Endothelial cell of umbilical vein (primary cell): Measurements from ENCODE around the gene SETD2. TPM values are rescaled to one million over a fixed set of nuclear protein-coding genes. Genes with fewer than 3 reads are reported as not detected.
"Not testable (repeated sequence)": the region's sequence is repeated elsewhere in the genome, so short reads cannot be mapped to it uniquely, and the experiment has no call there.

Experiments
- BruUV-seq: library from RNA; stranded (reverse); fragments of 400-500 nt; replicated peaks from 2 replicates; lab custom pipeline; 2021; lab: Mats Ljungman, UMichigan
- CTCF ChIA-PET: fragments of 300-600, 350-600 bp; sonication (Branson Sonifier 250); formaldehyde crosslinking; loops from one replicate; lab custom pipeline; 2021; ENCODE audit warnings: antibody characterized with exemption, inconsistent platforms; lab: Charles Lee
- POLR2A ChIA-PET: fragments of 300-600, 350-600 bp; sonication (Branson Sonifier 250); formaldehyde crosslinking; loops from one replicate; lab custom pipeline; 2021; ENCODE audit warnings: antibody characterized with exemption, inconsistent platforms; lab: Charles Lee
- DNase-seq: peaks from one replicate; pipeline ENCODE4 v3.0.0-alpha.2; 2011; ENCODE audit warnings: low read depth, low spot score
- FAIRE-seq: peaks from 2 replicates; lab custom pipeline; 2011; peaks lifted over from hg19 to GRCh38; lab: Jason Lieb, UNC
- H2AFZ ChIP-seq: 2 replicates; pipeline ENCODE4 v1.6.0; 2012; ENCODE audit warnings: low read depth, low read length, control low read depth, inconsistent platforms
- H3K27ac ChIP-seq: 2 replicates; pipeline ENCODE4 v1.5.1; 2011; ENCODE audit warnings: low read depth, mild to moderate bottlenecking, control low read depth, low read length, moderate library complexity; ENCODE audit not compliant: insufficient read depth
- H3K27me3 ChIP-seq, 2 experiments: 2 replicates each; pipeline versions ENCODE4 v1.6.0 to v1.6.1; 2011; ENCODE audit warnings: low read length in 2 of 2, mixed read lengths in 1 of 2; ENCODE audit not compliant: control insufficient read depth in 2 of 2, insufficient read depth in 2 of 2
- H3K36me3 ChIP-seq, 2 experiments: 2 replicates in 1 of 2; 3 replicates in 1 of 2; pipeline ENCODE4 v1.5.1; 2011; ENCODE audit warnings: low read length in 2 of 2, mild to moderate bottlenecking in 1 of 2, moderate library complexity in 1 of 2; ENCODE audit not compliant: control insufficient read depth in 2 of 2, insufficient read depth in 2 of 2; ENCODE audit errors: extremely low read depth in 1 of 2
- H3K4me1 ChIP-seq: 3 replicates; pipeline ENCODE4 v1.5.1; 2011; ENCODE audit warnings: mild to moderate bottlenecking, low read length; ENCODE audit not compliant: control insufficient read depth, insufficient read depth; ENCODE audit errors: extremely low read depth
- H3K4me2 ChIP-seq: 2 replicates; pipeline ENCODE4 v1.6.1; 2011; ENCODE audit warnings: low read length, control low read depth, mixed read lengths; ENCODE audit not compliant: insufficient read depth
- H3K4me3 ChIP-seq, 3 experiments: fragments of 200-600 bp in 1 of 3; sonication (generic), shearing (Covaris generic) in 1 of 3; replicated peaks in 1 of 3; 2 replicates each; pipeline ENCODE4 v1.5.1; 2011 to 2016; ENCODE audit warnings: control low read depth in 3 of 3, low read length in 3 of 3, mild to moderate bottlenecking in 2 of 3, inconsistent platforms in 1 of 3, low read depth in 1 of 3, moderate library complexity in 1 of 3; ENCODE audit not compliant: insufficient read depth in 1 of 3
- H3K79me2 ChIP-seq: 2 replicates; pipeline ENCODE4 v1.6.0; 2012; ENCODE audit warnings: low read length, inconsistent platforms; ENCODE audit not compliant: control insufficient read depth, insufficient read depth
- H3K9ac ChIP-seq: replicated peaks from 2 replicates; pipeline ENCODE3; 2011; ENCODE audit warnings: low read length, control low read depth; ENCODE audit not compliant: insufficient read depth; ENCODE audit errors: extremely low read depth
- H3K9me1 ChIP-seq: replicated peaks from 3 replicates; pipeline ENCODE4 v1.6.0; 2011; ENCODE audit warnings: mild to moderate bottlenecking, low read length; ENCODE audit not compliant: control insufficient read depth, insufficient read depth; ENCODE audit errors: extremely low read depth
- H3K9me3 ChIP-seq: replicated peaks from 2 replicates; pipeline ENCODE4 v1.5.1; 2012; ENCODE audit warnings: low read length, inconsistent platforms; ENCODE audit not compliant: control insufficient read depth, insufficient read depth
- H4K20me1 ChIP-seq: replicated peaks from 2 replicates; pipeline ENCODE3; 2011; ENCODE audit warnings: mild to moderate bottlenecking, low read length; ENCODE audit not compliant: control insufficient read depth, insufficient read depth; ENCODE audit errors: extremely low read depth
- JUN ChIP-seq: IDR thresholded peaks from 2 replicates; pipeline ENCODE4 v1.6.1; 2011; ENCODE audit warnings: borderline replicate concordance, low read depth; ENCODE audit not compliant: insufficient read length, insufficient read depth
- POLR2A ChIP-seq: IDR thresholded peaks from 2 replicates; pipeline ENCODE4 v1.6.1; 2012; ENCODE audit warnings: low read depth, mild to moderate bottlenecking, control low read depth, low read length
- dilution Hi-C: fragments of 300-500 bp; cut with MboI; formaldehyde crosslinking; loops from one replicate; pipeline ENCODE4 v1.15.0; 2019; ENCODE audit warnings: low sequenced_read_pairs; ENCODE audit not compliant: extremely low pct_ligation_motif_present
- intact Hi-C: fragments of 100-400 bp; cut with micrococcal nuclease; formaldehyde crosslinking; loops from one replicate; pipeline ENCODE4 v1.10.0; 2022
- polyA plus RNA-seq, 4 experiments: library from polyadenylated mRNA; depleted of rRNA in 3 of 4; stranded (reverse) in 3 of 4; unstranded in 1 of 4; fragments of >200 nt; gene quantifications; 2 replicates each; pipeline versions ENCODE4 v1.2.1 to v1.2.3, GENCODE V29; 2011 to 2012; ENCODE audit warnings: missing spikeins in 1 of 4
- total RNA-seq: library from RNA; stranded (reverse); gene quantifications from 2 replicates; pipeline ENCODE4 v1.2.3, GENCODE V29; 2021

Gene SETD2
- total and polyA plus RNA-seq, 2 donors (not counting 3 experiments of a cell fraction or from before 2014, with no cell fraction given), result 13.7 to 41.4 TPM

- no peaks in the 10 kb centered on the region for H3K4me1 ChIP-seq
- POLR2A ChIA-PET, result no interaction called here
- TF ChIP-seq JUN, result no peak
- no peak for TF ChIP-seq POLR2A
- H2AFZ ChIP-seq, result no peak overlapping the region
- no peaks in the 10 kb centered on the region for H3K79me2 ChIP-seq
- no peaks in the 10 kb centered on the region for H3K9me1 ChIP-seq
- no peaks in the 10 kb centered on the region for H3K27me3 ChIP-seq
- H3K9me3 ChIP-seq, result no peaks in the 10 kb centered on the region
- no peak overlapping the region for H3K27ac ChIP-seq
- H3K9ac ChIP-seq, result no peak overlapping the region
- no peak for FAIRE-seq
- no peak for DNase-seq
- no peaks in the 10 kb centered on the region for H3K36me3 ChIP-seq
- no peak overlapping the region for H3K4me2 ChIP-seq
- dilution Hi-C loops (no loop called here), intact Hi-C loops (no loop called here)
- H3K4me3 ChIP-seq, result no peak overlapping the region
- H4K20me1 ChIP-seq, result no peaks in the 10 kb centered on the region
- BruUV-seq, result no TSS peak
- CTCF ChIA-PET, result no interaction called here
Observed at GRCh38 chr3:47186285-47186684, 22.4 kb upstream of the SETD2 start.

DNA sequence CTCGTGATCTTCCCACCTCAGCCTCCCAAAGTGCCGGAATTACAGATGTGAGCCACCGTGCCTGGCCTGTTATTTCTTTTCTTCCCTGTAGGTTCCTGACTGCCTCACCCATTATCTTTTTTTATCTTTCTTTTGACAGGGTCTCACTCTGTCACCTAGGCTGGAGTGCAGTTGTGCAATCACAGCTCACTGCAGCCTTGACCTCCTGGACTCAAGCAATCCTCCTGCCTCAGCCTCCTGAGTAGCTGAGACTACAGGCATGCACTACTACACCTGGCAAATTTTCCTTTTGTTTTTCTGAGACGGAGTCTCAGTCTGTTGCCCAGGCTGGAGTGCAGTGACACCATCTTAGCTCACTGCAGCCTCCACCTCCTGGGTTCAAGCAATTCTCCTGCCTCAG lies 17.8 kb upstream of the SETD2 start:
- CTCF ChIA-PET, intact Hi-C loops, DNase-seq, BruUV-seq, FAIRE-seq, H3K79me2 ChIP-seq, H4K20me1 ChIP-seq, H3K9ac ChIP-seq, H3K36me3 ChIP-seq, H3K4me2 ChIP-seq, H3K27me3 ChIP-seq, H3K4me1 ChIP-seq, H2AFZ ChIP-seq, dilution Hi-C loops, H3K9me3 ChIP-seq, H3K9me1 ChIP-seq, H3K4me3 ChIP-seq, H3K27ac ChIP-seq, POLR2A ChIA-PET: not testable (repeated sequence)

GRCh38 chr3:47180011-47180410 lies 16.1 kb upstream of the SETD2 start:
- POLR2A ChIA-PET, H3K36me3 ChIP-seq, H2AFZ ChIP-seq, H4K20me1 ChIP-seq, DNase-seq, BruUV-seq, H3K9me3 ChIP-seq, H3K4me1 ChIP-seq, dilution Hi-C loops, H3K79me2 ChIP-seq, FAIRE-seq, H3K4me2 ChIP-seq, H3K9me1 ChIP-seq, H3K27ac ChIP-seq, H3K9ac ChIP-seq, H3K4me3 ChIP-seq, H3K27me3 ChIP-seq, intact Hi-C loops: not testable (repeated sequence)
- CTCF ChIA-PET, result interaction anchor here (1.5 kb wide), 1 partner anchor 15 kb away, joined by 4 read pairs; no protein-coding TSS in a partner anchor
